Fibroblast of lung (primary cell): ENCODE data around the gene OVOL1.

Experiments used
- CTCF ChIP-seq, 2 donors: IDR thresholded peaks in 1 of 2; conservative IDR thresholded peaks in 1 of 2; 1 replicate in 1 of 2; 2 replicates in 1 of 2; pipeline ENCODE4 v1.5.1; 2011 to 2012; ENCODE audit warnings: low read length in 2 of 2, control low read depth in 1 of 2, inconsistent platforms in 1 of 2, low read depth in 1 of 2, mild to moderate bottlenecking in 1 of 2
- EZH2 ChIP-seq: IDR thresholded peaks from 2 replicates; pipeline ENCODE4 v1.5.1; 2012; ENCODE audit warnings: low read length, control low read depth, mild to moderate bottlenecking; ENCODE audit errors: missing control alignments

- TF ChIP-seq CTCF (conservative IDR thresholded peaks at IDR 0.05 in 1 of 2, IDR thresholded peaks at IDR 0.05 in 1 of 2; ENCODE audit: low read depth in 1 of 2, low read length in 2 of 2) (no peak), EZH2 (no peak)
Observed at GRCh38 chr11:65781152-65781961, 5.5 kb upstream of the OVOL1 start.
